ENCODE data around the gene RASL12. TPM values are rescaled to one million over a fixed set of nuclear protein-coding genes. Genes with fewer than 3 reads are reported as not detected.
"Not testable (repeated sequence)": the region's sequence is repeated elsewhere in the genome, so short reads cannot be mapped to it uniquely, and the experiment has no call there.

The RASL12 gene
- total RNA-seq, 1 donor from 2014 or later: not detected

DNA sequence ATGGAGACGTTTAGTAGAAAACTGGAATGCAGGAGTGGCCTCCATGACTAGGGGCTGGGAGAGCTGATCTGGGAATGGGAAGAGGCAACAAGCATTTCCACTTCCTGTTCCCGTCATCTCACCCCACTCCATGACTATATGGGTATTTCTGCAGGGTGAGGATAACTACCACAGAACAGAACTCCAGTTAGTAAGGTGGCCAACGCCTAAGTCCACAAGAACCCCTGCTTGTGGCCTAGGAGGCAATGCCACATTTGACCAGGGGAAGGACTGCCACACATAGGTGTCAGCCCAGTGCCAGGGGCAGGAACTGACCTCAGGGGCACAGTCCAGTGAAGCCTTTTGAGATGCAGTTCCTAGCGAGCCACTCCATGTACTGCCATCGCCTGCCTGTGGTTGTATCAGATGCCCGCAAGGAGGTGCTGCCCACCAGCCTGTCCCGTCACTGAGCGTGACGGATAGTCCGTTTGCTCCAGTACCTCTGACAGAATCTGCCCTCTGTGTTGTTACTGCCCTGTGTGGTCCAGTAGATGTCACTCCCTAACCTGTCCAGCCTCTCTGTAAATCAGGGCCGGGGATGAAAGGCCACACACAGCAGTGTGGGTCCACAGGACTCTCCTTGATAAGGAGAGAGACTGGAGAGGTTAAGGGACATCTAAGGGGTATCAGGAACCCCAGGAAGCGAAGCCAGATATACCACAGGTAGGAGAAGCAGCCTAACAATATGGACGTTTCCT is 34.8 kb downstream of the RASL12 start:
- no peak for DNase-seq (ENCODE audit: extremely low read depth, low read depth, low spot score)

DNA sequence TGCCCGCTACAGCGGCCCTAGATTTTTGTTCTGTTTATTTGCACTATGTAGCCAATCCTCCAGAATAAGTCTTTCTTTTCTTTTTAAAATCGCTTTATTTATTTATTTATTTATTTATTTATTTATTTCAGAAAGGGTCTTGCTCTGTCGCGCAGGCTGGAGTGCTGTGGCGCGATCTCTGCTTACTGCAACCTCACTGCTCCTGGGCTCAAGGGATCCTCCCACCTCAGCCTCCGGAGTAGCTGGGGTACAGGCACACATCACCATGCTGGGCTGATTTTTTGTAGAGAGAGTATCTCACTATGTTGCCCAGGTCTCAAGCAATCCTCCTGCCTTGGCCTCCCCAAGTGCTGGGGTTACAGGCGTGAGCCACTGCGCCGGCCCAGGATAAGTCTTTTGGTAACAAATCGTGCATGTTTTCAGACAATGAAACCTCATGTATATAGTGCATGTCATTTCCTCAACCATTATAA is 38.0 kb downstream of the RASL12 start:
- no peak for DNase-seq (ENCODE audit: extremely low read depth, low read depth, low spot score)

DNA sequence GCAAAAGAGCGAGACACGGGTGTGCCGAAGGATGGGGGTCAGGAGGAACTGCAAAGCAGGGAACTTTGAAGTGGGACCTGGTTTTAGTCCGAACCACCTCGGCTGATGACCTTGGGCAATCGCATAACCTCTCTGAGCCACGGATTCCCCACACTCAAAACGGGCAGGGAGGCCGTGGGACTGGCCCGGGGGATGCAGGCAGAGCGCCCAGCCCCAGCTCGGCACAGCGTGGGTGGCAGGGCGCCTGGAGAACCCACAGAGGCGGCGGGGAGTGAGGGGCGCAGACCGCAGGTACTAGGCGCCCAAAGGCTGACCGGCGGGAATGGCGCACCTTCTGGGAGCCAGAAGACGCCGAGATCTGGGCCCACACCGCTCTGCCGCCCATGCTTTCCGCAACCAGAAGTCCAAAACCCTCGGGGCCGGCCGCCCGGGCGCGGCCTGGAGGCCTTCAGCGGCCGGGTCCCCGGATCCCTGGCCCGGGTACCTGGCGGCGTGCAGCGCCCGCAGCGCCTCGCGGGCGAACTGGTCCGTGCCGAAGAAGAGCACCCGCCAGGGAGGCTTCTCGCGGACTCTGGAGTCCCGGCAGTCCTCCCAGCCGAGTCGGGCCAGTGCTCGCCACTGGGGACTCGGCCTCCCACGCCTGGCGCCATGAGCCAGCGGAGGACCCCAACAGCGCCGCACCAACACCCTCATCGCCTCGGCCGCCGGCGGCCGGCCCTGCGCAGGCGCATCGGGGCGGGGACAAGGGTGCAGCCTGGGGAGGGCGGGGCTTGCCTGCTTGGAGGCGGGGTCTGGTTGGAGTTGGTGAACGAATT is 38.7 kb downstream of the RASL12 start, which contains the start of gene MTFMT:
TSS of gene MTFMT (minus strand) at position 719 of the 815 bp plus-strand sequence. CDS start at position 693, 26 bp downstream.
- no peak for DNase-seq (ENCODE audit: extremely low read depth, low read depth, low spot score)

DNA sequence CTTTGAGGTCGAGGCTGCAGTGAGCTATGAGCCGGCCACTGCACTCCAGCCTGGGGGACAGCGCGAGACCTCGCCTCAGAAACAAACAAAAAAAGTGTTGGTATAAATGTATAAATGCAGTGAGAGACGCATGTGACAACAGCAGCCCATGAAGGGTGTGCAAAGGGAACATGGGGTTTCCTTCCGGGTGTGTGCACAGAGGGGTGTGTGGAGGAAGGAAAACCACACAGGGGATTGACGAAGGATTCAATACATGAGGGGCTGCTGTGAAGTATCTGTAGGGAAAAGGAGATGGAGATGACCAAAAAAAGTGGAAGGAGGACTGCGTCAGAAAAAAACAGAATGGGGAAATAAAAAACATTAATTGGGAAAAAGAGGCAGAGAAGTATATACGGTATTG is 39.5 kb downstream of the RASL12 start:
- DNase-seq (ENCODE audit: extremely low read depth, low read depth, low spot score): no peak

DNA sequence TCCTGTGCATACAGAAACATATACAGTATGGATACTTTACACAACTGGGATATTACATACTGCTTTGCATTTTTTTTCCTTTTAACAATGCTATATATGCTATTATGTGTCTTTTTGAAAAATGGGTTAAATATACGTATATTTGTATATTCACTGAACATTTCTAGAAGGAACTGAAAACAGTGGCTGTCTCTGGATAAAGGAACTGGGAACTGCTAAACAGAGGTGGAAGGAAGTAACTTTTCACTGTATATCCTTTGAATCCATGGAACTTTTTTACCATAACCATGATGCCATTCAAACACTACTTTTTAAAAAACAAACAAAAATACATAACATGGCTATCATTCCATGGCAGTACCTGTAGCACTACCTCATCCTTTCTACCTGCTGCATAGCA is 40.2 kb downstream of the RASL12 start:
- DNase-seq (ENCODE audit: extremely low read depth, low read depth, low spot score): no peak

DNA sequence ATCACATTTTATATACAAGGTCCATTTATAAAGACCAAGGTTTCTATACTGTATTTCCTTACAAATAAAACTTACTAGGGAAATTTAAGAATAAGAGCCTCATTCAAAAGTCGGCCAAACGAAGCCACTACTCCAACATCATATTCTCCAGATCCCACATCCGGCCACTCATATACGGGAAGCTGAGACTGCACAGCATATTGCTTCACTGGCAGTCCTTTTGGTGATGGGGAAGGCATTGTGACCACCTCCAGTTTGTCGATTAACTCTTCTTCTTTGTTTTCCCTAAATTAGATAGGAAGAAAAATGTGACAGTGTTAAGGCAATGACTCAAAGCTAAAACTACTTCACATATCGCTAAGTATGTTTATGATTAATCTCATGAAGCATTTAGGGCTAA is 41.0 kb downstream of the RASL12 start:
- DNase-seq (ENCODE audit: extremely low read depth, low read depth, low spot score): no peak

DNA sequence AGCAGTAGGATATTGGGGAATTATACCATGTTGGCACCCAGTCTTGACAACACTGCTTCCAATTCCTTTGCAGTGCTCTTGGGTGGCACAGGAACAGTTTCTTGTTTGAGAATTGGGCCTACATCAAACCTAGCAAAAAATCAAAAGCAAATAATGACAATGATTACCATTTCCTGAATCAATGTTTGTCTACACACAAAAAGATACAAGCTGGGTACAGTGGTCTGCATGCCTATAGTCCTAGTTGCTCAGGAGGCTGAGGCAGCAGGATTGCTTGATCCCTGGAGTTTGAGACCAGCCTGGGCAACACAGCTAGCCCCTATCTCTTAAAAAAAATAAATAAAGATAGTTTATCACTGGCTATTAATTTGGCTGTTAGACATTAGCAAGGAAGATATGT is 46.3 kb downstream of the RASL12 start:
- DNase-seq (ENCODE audit: extremely low read depth, low read depth, low spot score): no peak

DNA sequence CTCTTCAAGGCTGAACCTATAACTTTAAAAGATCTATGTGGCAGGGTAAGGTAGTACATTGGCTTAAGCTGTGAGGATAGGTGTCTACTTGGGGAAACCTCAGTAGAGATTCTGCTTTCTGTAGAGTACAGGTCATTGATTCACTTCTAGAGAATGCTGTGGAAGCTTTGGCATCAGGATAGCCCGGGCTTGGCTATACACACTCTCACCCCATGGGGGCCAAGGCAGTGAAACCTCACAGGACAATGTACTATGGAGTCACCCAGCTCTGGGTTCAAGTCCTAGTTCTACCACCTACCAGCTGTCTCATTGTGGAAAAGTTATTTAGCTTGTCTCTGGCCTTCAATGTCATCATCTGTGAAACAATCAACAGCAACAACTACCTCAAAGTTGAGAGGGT is 47.4 kb downstream of the RASL12 start:
- no peak for DNase-seq (ENCODE audit: extremely low read depth, low read depth, low spot score)

DNA sequence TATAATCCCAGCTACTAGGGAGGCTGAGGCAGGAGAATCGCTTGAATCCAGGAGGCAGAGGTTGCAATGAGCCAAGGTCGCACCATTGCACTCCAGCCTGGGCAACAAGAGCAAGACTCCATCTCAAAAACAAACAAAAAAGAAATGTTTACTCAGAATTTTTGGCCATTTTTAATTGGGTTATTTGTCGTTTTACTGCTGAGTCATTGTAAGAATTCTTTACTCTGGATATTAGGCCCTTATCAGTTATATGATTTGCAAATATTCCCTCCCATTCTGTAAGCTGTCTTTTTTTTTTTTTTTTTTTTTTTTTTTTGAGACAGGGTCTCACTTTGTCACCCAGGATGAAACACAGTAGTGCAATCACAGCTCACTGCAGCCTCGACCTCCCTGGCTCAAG is 56.6 kb downstream of the RASL12 start:
- not testable (repeated sequence) for DNase-seq (ENCODE audit: extremely low read depth, low read depth, low spot score)

DNA sequence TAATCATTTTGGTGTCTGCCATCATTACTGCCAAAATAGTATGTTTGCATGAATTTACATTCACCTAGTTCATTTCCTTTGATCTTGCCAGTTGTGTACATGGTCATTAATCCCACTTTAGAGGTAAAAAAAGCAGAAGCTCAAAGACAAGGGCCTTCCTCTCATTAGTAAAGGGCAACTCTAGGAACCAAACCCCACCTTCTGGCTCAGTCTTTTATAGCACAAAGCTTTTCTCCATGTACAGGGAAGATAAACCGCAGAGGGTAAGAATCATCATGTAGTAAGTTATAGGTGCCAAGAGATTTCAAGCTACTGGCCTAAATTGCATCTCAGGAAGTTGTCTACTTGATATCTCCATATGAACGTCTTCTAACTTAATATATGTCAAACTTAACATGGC is 58.8 kb downstream of the RASL12 start:
- no peak for DNase-seq (ENCODE audit: extremely low read depth, low read depth, low spot score)

DNA sequence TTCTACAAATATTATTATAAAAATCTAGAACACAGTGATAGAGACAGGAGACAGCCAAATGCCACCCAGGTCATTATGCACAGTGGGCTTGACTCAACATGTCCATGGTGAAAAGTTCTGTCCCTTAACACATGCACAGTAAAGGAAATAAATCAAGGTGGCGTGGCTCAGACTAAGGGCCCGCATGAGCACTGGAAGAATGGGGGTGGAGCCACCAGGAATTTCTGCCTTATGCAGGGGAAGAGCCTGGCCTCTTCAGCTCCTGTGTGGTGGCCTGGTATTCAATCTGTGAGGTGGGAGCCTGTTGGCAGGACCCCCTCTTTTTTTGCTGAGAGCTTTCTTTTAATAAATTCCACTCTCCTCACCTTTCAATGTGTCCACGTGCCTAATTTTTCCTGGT is 60.9 kb downstream of the RASL12 start:
- no peak for DNase-seq (ENCODE audit: extremely low read depth, low read depth, low spot score)

DNA sequence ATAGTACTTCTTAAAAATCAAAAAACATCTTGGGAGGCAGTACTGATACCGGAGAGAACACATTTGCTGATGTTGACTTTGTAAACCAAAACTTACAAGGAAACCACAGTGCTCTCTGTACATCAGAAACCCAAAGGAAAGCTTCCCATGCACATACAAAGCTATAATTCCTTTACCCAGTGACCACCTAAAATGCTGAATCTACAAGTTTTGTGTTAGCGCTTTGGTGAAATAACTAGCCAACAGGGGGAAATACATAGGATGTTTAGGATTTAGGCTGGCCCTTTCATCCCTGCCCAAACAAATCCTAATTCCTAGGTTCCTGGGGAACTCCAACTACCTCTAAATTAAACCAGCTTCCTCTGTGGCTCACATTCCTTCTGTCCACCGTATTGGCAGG is 62.8 kb downstream of the RASL12 start:
- DNase-seq (ENCODE audit: extremely low read depth, low read depth, low spot score): no peak

Other genes starting within 250 kb of the RASL12 start
- gene PIF1, start 242.3 kb downstream of the RASL12 start, total RNA-seq: 4.6 and 7.5 TPM in 2 replicates
- 54.9 and 72.1 TPM in 2 replicates for gene PLEKHO2, start 226.1 kb downstream of the RASL12 start, total RNA-seq
- 0.58 and 6.2 TPM in 2 replicates for gene ANKDD1A, start 156.1 kb downstream of the RASL12 start, total RNA-seq
- gene SPG21, start 78.1 kb downstream of the RASL12 start, total RNA-seq: 97.1 and 102 TPM in 2 replicates
- gene MTFMT, start 38.4 kb downstream of the RASL12 start, total RNA-seq: 18.2 and 22.4 TPM in 2 replicates
- gene SLC51B, start 22.6 kb downstream of the RASL12 start, total RNA-seq: not detected in 2 replicates
- gene KBTBD13, start 8.8 kb upstream of the RASL12 start, total RNA-seq: not detected in 2 replicates
- 0.53 and 1.6 TPM in 2 replicates for gene UBAP1L, start 47.2 kb upstream of the RASL12 start, total RNA-seq
- 16.6 and 18.1 TPM in 2 replicates for gene PDCD7, start 65.8 kb upstream of the RASL12 start, total RNA-seq
- 35.9 and 37.9 TPM in 2 replicates for gene CLPX, start 117.4 kb upstream of the RASL12 start, total RNA-seq
- 0.12 TPM in 1 of 2 replicates, not detected in the other for gene CILP, start 143.5 kb upstream of the RASL12 start, total RNA-seq
- 4.0 and 9.0 TPM in 2 replicates for gene PARP16, start 218.9 kb upstream of the RASL12 start, total RNA-seq
- gene RNU5A-1, start 228.1 kb upstream of the RASL12 start, total RNA-seq: not detected in 2 replicates
- gene RNU5B-1, start 236.7 kb upstream of the RASL12 start, total RNA-seq: not detected in 2 replicates

All from glomerular endothelial cell (primary cell).